Sigmoid colon (tissue), 7 donors: ENCODE results near the gene SORCS2. TPM values are rescaled to one million over a fixed set of nuclear protein-coding genes. Genes with fewer than 3 reads are reported as not detected.
"Not testable (repeated sequence)": the region's sequence is repeated elsewhere in the genome, so short reads cannot be mapped to it uniquely, and the experiment has no call there.

Experiments used
- DNase-seq: peaks from one replicate; pipeline ENCODE4 v3.0.0-alpha.2; 2019
- H3K27ac ChIP-seq, 4 donors: fragments of 200-600 bp; sonication (generic); one replicate each; pipeline ENCODE4 v1.5.1; 2016 to 2019; ENCODE audit warnings: mild to moderate bottlenecking in 1 of 4
- H3K27me3 ChIP-seq, 3 donors: fragments of 200-600 bp; sonication (generic); one replicate each; pipeline ENCODE4 v1.5.1; 2019; ENCODE audit warnings: mild to moderate bottlenecking in 1 of 3
- H3K36me3 ChIP-seq, 4 donors: fragments of 200-600 bp; sonication (generic); one replicate each; pipeline ENCODE4 v1.5.1; 2016 to 2019
- H3K4me1 ChIP-seq, 4 donors: fragments of 200-600 bp; sonication (generic); one replicate each; pipeline ENCODE4 v1.5.1; 2017 to 2019
- H3K4me3 ChIP-seq, 4 donors: fragments of 200-600 bp; sonication (generic); one replicate each; pipeline ENCODE4 v1.5.1; 2017 to 2019; ENCODE audit warnings: mild to moderate bottlenecking in 2 of 4, moderate library complexity in 1 of 4
- H3K9me3 ChIP-seq, 4 donors: fragments of 200-600 bp in 3 of 4; sonication (generic) in 3 of 4; one replicate each; pipeline versions ENCODE4 v1.5.1 to v1.6.1; 2013 to 2019
- EP300 ChIP-seq, 4 donors: sonication (generic); formaldehyde crosslinking; IDR thresholded peaks; one replicate each; pipeline ENCODE4 v1.6.1; 2017; ENCODE audit warnings: antibody characterized with exemption in 4 of 4
- POLR2A ChIP-seq, 2 donors: fragments of 450-650 bp; IDR thresholded peaks; one replicate each; pipeline ENCODE4 v1.6.1; 2016; ENCODE audit warnings: antibody characterized with exemption in 2 of 2, mild to moderate bottlenecking in 2 of 2, moderate library complexity in 2 of 2
- POLR2AphosphoS5 ChIP-seq, 4 donors: sonication (generic); formaldehyde crosslinking; IDR thresholded peaks; one replicate each; pipeline ENCODE4 v1.6.1; 2017; ENCODE audit warnings: antibody characterized with exemption in 4 of 4
- WGBS, 2 donors: extraction: QIAGEN DNeasy Blood & Tissue Kit; methylation state at CpG; one replicate each; pipeline ENCODE4 v1.1.7; 2013; 5-methylcytosine and 5-hydroxymethylcytosine counted together
- intact Hi-C: fragments of 100-400 bp; cut with DNase I; formaldehyde crosslinking; loops from one replicate; pipeline ENCODE4 v1.15.1; 2023
- polyA plus RNA-seq, 3 donors: library from polyadenylated mRNA; stranded (reverse); fragments of 200-250 nt; gene quantifications; one replicate each; pipeline ENCODE4 v1.2.3, GENCODE V29; 2013
- total RNA-seq, 4 donors: library from RNA; depleted of rRNA; stranded (reverse); fragments of >200 nt; gene quantifications; one replicate each; pipeline ENCODE4 v1.1.0, GENCODE V29; 2016
- TF ChIP-seq, protein P1 (sequence below), 4 experiments: fragments of 450-650 bp in 3 of 4; fragments of 200-600 bp in 1 of 4; IDR thresholded peaks; one replicate each; pipeline ENCODE4 v1.5.1; 2016 to 2019; ENCODE audit warnings: antibody characterized with exemption in 4 of 4, mild to moderate bottlenecking in 3 of 4, moderate library complexity in 2 of 4
- donor health status: healthy with polysubstance abuse.
- donor health status: Bipolar disorder and iron deficiency.
- donor health status: healthy.

The SORCS2 gene
- total and polyA plus RNA-seq, 7 donors = 1.8 to 6.4 (median 3.9) TPM; not detected in 2

DNA sequence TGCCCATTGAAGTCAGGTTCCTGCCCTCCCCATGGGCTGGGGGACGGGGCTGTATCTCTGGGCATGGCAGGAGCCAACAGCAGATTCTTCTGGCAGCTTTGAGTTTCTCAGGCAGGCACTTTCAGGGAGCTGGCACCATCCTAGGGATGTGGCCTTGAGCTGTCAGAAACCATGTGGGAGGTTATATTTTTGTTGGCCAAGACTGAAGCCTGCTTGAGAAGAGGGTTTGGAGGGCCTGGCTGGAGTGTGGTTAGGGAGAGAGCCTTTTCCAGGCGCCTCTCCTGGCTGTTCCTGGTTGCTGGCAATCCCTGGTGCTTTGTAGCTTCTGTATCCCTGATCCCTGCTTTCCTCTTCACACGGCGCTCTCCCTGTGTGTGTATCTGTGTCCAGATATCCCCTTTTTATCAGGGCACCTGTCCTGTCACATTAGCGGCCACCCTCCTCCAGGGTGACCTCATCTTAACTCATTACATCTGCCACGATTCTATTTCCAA lies 30.6 kb upstream of the SORCS2 start:
- peak; percentile 41 for DNase-seq
- H3K36me3 ChIP-seq = no peaks in the 10 kb centered on the region
- TF ChIP-seq POLR2A (IDR thresholded peaks at IDR 0.05) = no peak
- TF ChIP-seq EP300 (IDR thresholded peaks at IDR 0.05) = no peak
- TF ChIP-seq POLR2AphosphoS5 (IDR thresholded peaks at IDR 0.05) = no peak
- TF ChIP-seq, protein P1, sequence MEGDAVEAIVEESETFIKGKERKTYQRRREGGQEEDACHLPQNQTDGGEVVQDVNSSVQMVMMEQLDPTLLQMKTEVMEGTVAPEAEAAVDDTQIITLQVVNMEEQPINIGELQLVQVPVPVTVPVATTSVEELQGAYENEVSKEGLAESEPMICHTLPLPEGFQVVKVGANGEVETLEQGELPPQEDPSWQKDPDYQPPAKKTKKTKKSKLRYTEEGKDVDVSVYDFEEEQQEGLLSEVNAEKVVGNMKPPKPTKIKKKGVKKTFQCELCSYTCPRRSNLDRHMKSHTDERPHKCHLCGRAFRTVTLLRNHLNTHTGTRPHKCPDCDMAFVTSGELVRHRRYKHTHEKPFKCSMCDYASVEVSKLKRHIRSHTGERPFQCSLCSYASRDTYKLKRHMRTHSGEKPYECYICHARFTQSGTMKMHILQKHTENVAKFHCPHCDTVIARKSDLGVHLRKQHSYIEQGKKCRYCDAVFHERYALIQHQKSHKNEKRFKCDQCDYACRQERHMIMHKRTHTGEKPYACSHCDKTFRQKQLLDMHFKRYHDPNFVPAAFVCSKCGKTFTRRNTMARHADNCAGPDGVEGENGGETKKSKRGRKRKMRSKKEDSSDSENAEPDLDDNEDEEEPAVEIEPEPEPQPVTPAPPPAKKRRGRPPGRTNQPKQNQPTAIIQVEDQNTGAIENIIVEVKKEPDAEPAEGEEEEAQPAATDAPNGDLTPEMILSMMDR (IDR thresholded peaks at IDR 0.05) = no peak
- H3K27me3 ChIP-seq = no peaks in the 10 kb centered on the region
- no peak overlapping the region for H3K4me3 ChIP-seq
- intact Hi-C loops = no loop called here
- H3K4me1 ChIP-seq = peaks cover 0 to 3% (median 0%) of the 10 kb centered on the region in 4 donors
- H3K27ac ChIP-seq = no peak overlapping the region
- WGBS, 2 donors = 82 to 87% methylated on average over 6 of the region's 6 CpGs
- H3K9me3 ChIP-seq = no peaks in the 10 kb centered on the region

DNA sequence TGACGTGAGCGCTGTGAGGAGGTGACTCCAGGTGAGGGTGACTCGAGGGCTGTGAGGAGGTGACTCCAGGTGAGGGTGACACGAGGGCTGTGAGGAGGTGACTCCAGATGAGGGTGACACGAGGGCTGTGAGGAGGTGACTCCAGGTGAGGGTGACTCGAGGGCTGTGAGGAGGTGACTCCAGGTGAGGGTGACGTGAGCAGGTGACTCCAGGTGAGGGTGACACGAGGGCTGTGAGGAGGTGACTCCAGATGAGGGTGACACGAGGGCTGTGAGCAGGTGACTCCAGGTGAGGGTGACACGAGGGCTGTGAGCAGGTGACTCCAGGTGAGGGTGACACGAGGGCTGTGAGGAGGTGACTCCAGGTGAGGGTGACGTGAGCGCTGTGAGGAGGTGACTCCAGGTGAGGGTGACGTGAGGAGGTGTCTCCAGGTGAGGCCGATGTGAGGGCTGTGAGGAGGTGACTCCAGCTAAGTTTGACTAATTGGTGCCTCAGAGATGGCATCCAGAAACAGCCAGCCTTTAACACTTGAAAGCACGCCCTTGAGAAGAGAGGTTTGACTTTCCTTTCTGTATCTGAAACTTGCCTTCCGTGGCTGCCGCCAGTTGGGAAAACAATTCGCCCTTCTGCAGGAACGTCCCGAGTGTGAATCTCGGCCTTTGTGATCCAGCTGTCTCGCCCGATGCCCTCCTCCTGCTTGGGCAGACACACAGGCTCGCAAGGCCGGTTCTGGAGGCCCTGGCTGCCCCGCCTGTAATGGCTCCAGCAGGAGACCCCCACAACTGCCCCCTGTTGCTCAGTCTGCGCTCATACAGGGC lies 27.1 kb upstream of the SORCS2 start:
- H3K9me3 ChIP-seq, H3K4me3 ChIP-seq, H3K36me3 ChIP-seq, intact Hi-C loops, H3K27ac ChIP-seq, H3K27me3 ChIP-seq, H3K4me1 ChIP-seq: not testable (repeated sequence)
- DNase-seq = peak; percentile 13
- WGBS, 2 donors = 86 to 91% methylated on average over 28 of the region's 28 CpGs

DNA sequence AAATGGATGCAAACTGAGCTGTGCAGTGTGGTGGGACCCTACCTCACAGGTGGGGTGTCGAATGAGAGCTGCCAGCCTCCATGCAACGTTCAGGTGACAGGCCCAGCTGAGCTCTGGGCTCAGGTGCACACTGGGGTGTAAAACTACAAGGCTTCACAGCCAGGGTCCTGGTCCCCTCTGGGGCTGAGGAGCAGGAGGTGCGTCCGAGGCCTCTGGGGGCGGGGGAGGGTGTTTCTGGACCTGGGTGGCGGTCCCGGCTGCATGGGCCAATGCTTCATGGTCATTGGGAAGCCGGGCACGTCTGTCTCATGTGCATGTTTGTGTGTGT lies 26.5 kb upstream of the SORCS2 start:
- H3K4me1 ChIP-seq = no peaks in the 10 kb centered on the region
- intact Hi-C loops = no loop called here

DNA sequence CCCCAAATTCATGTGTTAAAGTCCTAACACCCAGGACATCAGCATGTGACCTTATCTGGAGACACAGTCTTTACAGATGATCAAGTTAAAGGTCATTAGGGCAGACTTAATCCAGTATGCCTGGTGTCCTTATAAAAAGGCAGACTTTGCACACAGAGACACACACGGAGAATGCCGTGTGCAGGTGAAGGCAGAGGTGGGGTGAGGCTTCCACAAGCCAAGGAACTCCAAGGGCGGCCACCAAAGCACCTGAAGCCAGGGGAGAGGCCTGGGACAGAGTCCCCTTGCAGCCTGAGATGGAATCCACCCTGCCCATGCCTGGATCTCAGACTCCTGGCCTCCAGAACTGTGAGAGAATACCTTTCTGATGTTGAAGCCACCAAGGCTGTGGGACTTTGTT lies 26.1 kb upstream of the SORCS2 start:
- H3K4me1 ChIP-seq = no peaks in the 10 kb centered on the region

More for the DNA sequence above, 26.5 kb upstream of the SORCS2 start:
- Histone ChIP-seq H3K36me3 (no peaks in the 10 kb centered on the region), H3K4me3 (no peak overlapping the region), H3K27me3 (no peaks in the 10 kb centered on the region), H3K9me3 (no peaks in the 10 kb centered on the region), H3K27ac (no peak overlapping the region)
- peak; percentile 50 for DNase-seq
- 93% methylated on average over 9 of the region's 9 CpGs for WGBS, 2 donors
- TF ChIP-seq POLR2A (IDR thresholded peaks at IDR 0.05) = no peak
- TF ChIP-seq, protein P1 (IDR thresholded peaks at IDR 0.05) = no peak
- TF ChIP-seq EP300 (IDR thresholded peaks at IDR 0.05) = no peak
- TF ChIP-seq POLR2AphosphoS5 (IDR thresholded peaks at IDR 0.05) = no peak

DNA sequence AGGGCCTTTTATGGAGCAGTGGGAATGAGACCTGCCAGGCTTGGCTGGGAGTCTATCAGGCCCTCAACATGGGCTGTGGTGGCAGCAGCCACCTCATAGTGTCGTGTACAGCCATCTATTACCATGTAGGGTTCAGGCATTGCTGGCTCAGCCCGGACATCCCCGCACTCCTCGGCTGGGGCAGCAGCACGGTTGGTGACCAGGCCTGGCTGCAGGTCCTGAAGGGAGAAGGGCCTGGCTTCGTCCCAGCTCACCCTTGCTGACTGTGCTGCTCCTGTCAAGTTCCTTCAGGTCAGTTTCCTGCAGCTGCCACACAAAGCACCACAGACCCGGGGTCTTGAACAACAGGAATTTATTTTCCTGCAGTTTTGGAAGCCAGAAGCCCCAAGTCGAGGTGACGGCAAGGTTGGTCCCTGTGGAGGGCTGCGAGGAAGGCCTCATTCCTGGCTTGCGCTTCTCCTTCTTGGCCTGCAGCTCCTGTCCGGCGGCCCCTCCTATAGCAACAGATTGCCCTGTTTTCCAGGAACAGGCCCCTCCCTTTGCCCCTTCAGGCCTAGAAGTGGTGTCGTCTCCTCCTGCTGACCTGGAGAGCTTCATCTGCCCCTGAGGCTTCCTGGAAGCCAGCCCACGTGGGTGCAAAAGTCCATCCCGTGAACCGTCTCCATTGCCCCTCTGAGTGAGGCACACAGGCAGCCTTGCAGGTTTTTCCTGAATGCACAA lies 25.2 kb upstream of the SORCS2 start:
- Histone ChIP-seq H3K4me1 (no peaks in the 10 kb centered on the region), H3K9me3 (no peaks in the 10 kb centered on the region), H3K27ac (no peak overlapping the region), H3K36me3 (no peaks in the 10 kb centered on the region), H3K4me3 (no peak overlapping the region), H3K27me3 (no peaks in the 10 kb centered on the region)
- TF ChIP-seq POLR2AphosphoS5 (IDR thresholded peaks at IDR 0.05) (no peak), EP300 (IDR thresholded peaks at IDR 0.05) (no peak), POLR2A (IDR thresholded peaks at IDR 0.05) (no peak)
- TF ChIP-seq, protein P1 (IDR thresholded peaks at IDR 0.05) = no peak
- 44 to 67% methylated on average over 17 of the region's 17 CpGs for WGBS, 2 donors
- intact Hi-C loops = no loop called here
- peak; percentile 62 for DNase-seq

More for the DNA sequence above, 26.1 kb upstream of the SORCS2 start:
- WGBS, 2 donors = 84 to 94% methylated on average over 3 of the region's 3 CpGs
- H3K27me3 ChIP-seq = no peaks in the 10 kb centered on the region
- no peak overlapping the region for H3K27ac ChIP-seq
- no peak for TF ChIP-seq EP300 (IDR thresholded peaks at IDR 0.05)
- TF ChIP-seq POLR2AphosphoS5 (IDR thresholded peaks at IDR 0.05) = no peak
- TF ChIP-seq POLR2A (IDR thresholded peaks at IDR 0.05) = no peak
- TF ChIP-seq, protein P1 (IDR thresholded peaks at IDR 0.05) = no peak
- H3K9me3 ChIP-seq = no peaks in the 10 kb centered on the region
- intact Hi-C loops = no loop called here
- H3K36me3 ChIP-seq = no peaks in the 10 kb centered on the region
- peak; percentile 13 for DNase-seq
- H3K4me3 ChIP-seq = no peak overlapping the region
